ENCODE data around the gene SPTY2D1. TPM values are rescaled to one million over a fixed set of nuclear protein-coding genes. Genes with fewer than 3 reads are reported as not detected.

Gene SPTY2D1
- polyA plus RNA-seq, 1 of the 3 experiments (the other 2 are of a cell fraction), result 5.3 TPM

GRCh38 chr11:18567081-18567480 lies 67.1 kb downstream of the SPTY2D1 start:
- Histone ChIP-seq H3K4me1 (ENCODE audit: control insufficient read depth in 1 of 2, insufficient read depth in 2 of 2, low read depth in 1 of 2, low read length in 1 of 2) (no peaks in the 10 kb centered on the region), H3K79me2 (ENCODE audit: insufficient read depth) (no peaks in the 10 kb centered on the region), H3K9ac (no peak overlapping the region), H3K9me3 (no peaks in the 10 kb centered on the region), H3K27ac (ENCODE audit: low read depth in 2 of 2, low read length in 1 of 2) (no peak overlapping the region), H3K4me2 (no peak overlapping the region), H3K36me3 (replicated peaks in 1 of 2; ENCODE audit: control insufficient read depth in 1 of 2, insufficient read depth in 2 of 2, low read length in 1 of 2) (peaks cover 18 to 61% of the 10 kb centered on the region in 2 experiments), H3F3A (replicated peaks; ENCODE audit: insufficient read depth) (peaks cover 4% of the 10 kb centered on the region), H3K27me3 (ENCODE audit: insufficient read depth) (no peaks in the 10 kb centered on the region), H4K20me1 (ENCODE audit: insufficient read depth) (no peaks in the 10 kb centered on the region), H2AFZ (ENCODE audit: low read depth) (no peak overlapping the region), H3K4me3 (ENCODE audit: low read depth in 2 of 2, low read length in 1 of 2) (no peak overlapping the region), H3K9me2 (no peaks in the 10 kb centered on the region)
- POLR2A ChIA-PET, result no interaction called here
- TF ChIP-seq EP300 (IDR thresholded peaks at IDR 0.05; ENCODE audit: borderline replicate concordance in 1 of 2, low read depth in 1 of 2, low read length in 1 of 2) (no peak), USF2 (IDR thresholded peaks at IDR 0.05; ENCODE audit: borderline replicate concordance, low read depth, low read length) (no peak), ZBTB33 (IDR thresholded peaks at IDR 0.05; ENCODE audit: borderline replicate concordance, low read depth) (no peak), IRF3 (IDR thresholded peaks at IDR 0.05; ENCODE audit: low read depth, low read length) (no peak), GATA2 (CRISPR knock-in tag; IDR thresholded peaks at IDR 0.05) (no peak), MEF2A (IDR thresholded peaks at IDR 0.05; ENCODE audit: borderline replicate concordance, low read depth) (no peak), USF1 (IDR thresholded peaks at IDR 0.05; ENCODE audit: borderline replicate concordance, low read depth) (no peak), FOXM1 (IDR thresholded peaks at IDR 0.05; ENCODE audit: low read depth) (no peak), YY1 (IDR thresholded peaks at IDR 0.05; ENCODE audit: low read depth) (no peak), NRF1 (IDR thresholded peaks at IDR 0.05; ENCODE audit: low read depth, low read length) (no peak), REST (IDR thresholded peaks at IDR 0.05; ENCODE audit: low read depth, low read length) (no peak), CHD2 (IDR thresholded peaks at IDR 0.05; ENCODE audit: low read length, partially characterized antibody) (no peak), SMC3 (IDR thresholded peaks at IDR 0.05; ENCODE audit: low read depth, low read length) (no peak), TAF1 (IDR thresholded peaks at IDR 0.05; ENCODE audit: borderline replicate concordance, low read depth, low read length) (no peak), ELF1 (IDR thresholded peaks at IDR 0.05) (no peak), FOSL2 (IDR thresholded peaks at IDR 0.05; ENCODE audit: borderline replicate concordance, low read depth) (no peak), JUND (IDR thresholded peaks at IDR 0.05) (no peak), MXI1 (IDR thresholded peaks at IDR 0.05; ENCODE audit: low read depth, low read length) (no peak), TEAD4 (IDR thresholded peaks at IDR 0.05; ENCODE audit: borderline replicate concordance, insufficient read depth) (no peak)
- no peak for DNase-seq
- WGBS (ENCODE audit: low lambda C conversion rate), result 68% methylated on average over 3 of the region's 3 CpGs
- CTCF ChIA-PET, result no interaction called here

Data from SK-N-SH (cell line).